Osteoblast (primary cell): ENCODE results near the gene CACHD1. TPM values are rescaled to one million over a fixed set of nuclear protein-coding genes. Genes with fewer than 3 reads are reported as not detected.

Experiments
- DNase-seq: peaks from one replicate; pipeline ENCODE4 v3.0.0; 2011; ENCODE audit warnings: low spot score, mixed read lengths; ENCODE audit not compliant: insufficient read length; ENCODE audit errors: missing footprints
- H2AFZ ChIP-seq: 2 replicates; pipeline ENCODE4 v1.6.0; 2011; ENCODE audit warnings: mild to moderate bottlenecking, low read length
- H3K27ac ChIP-seq: 2 replicates; pipeline ENCODE4 v1.5.1; 2011; ENCODE audit warnings: mild to moderate bottlenecking, low read depth, low read length, moderate library complexity
- H3K27me3 ChIP-seq: 2 replicates; pipeline ENCODE4 v1.6.0; 2012; ENCODE audit warnings: mild to moderate bottlenecking, control low read depth, inconsistent platforms, low read length, moderate library complexity; ENCODE audit not compliant: insufficient read depth
- H3K36me3 ChIP-seq: 2 replicates; pipeline ENCODE4 v1.5.1; 2011; ENCODE audit warnings: mild to moderate bottlenecking, low read length, control low read depth, moderate library complexity; ENCODE audit not compliant: insufficient read depth
- H3K4me1 ChIP-seq: 2 replicates; pipeline ENCODE4 v1.5.1; 2011; ENCODE audit warnings: mild to moderate bottlenecking, low read length, control low read depth, moderate library complexity; ENCODE audit not compliant: insufficient read depth
- H3K4me2 ChIP-seq: 2 replicates; pipeline ENCODE4 v1.6.0; 2011; ENCODE audit warnings: mild to moderate bottlenecking, low read length; ENCODE audit not compliant: insufficient read depth
- H3K4me3 ChIP-seq: fragments of 200-600 bp; sonication (generic); 3 replicates; pipeline ENCODE4 v1.5.1; 2012; ENCODE audit warnings: mild to moderate bottlenecking, low read length, inconsistent platforms; ENCODE audit not compliant: insufficient read depth
- H3K79me2 ChIP-seq: 2 replicates; pipeline ENCODE4 v1.6.0; 2012; ENCODE audit warnings: mild to moderate bottlenecking, low read length, control low read depth, inconsistent platforms; ENCODE audit not compliant: insufficient read depth
- H3K9me3 ChIP-seq: 2 replicates; pipeline ENCODE4 v1.5.1; 2011; ENCODE audit warnings: low read depth, low read length, control low read depth
- H4K20me1 ChIP-seq: 2 replicates; pipeline ENCODE4 v1.6.0; 2012; ENCODE audit warnings: mild to moderate bottlenecking, low read length, control low read depth; ENCODE audit not compliant: insufficient read depth
- total RNA-seq: library from RNA; depleted of rRNA; stranded (reverse); fragments of >200 nt; gene quantifications from 2 replicates; pipeline ENCODE4 v1.2.3, GENCODE V29; 2012
- TF ChIP-seq, protein P1 (sequence below): IDR thresholded peaks from 2 replicates; pipeline ENCODE4 v1.5.1; 2011; ENCODE audit warnings: mild to moderate bottlenecking, low read depth, low read length, moderate library complexity; ENCODE audit errors: extremely low read depth

The CACHD1 gene
- total RNA-seq, 1 donor, result 5.1 TPM

DNA sequence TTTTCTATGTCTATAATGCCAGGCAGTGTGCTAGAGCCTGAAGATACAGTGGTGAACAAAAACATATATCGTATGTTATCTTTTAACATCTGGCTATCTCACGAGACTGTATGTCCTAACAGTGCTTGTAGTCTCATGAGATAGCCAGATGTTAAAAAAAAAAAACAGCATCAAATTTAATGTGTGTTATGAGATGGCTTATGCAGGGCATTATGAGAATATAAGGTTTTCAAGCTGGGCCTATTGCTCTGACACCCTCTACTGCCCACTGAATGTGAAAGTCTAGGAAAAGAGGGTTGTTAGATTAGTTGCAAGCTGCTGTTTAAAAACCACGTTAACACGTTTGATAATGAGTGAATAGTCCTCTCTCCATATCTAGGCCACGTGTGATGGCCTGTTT lies 109.8 kb downstream of the CACHD1 start:
- Histone ChIP-seq H3K79me2 (no peaks in the 10 kb centered on the region), H4K20me1 (no peaks in the 10 kb centered on the region), H3K4me2 (no peak overlapping the region), H3K36me3 (no peaks in the 10 kb centered on the region), H3K4me1 (no peaks in the 10 kb centered on the region), H3K9me3 (no peaks in the 10 kb centered on the region), H3K27me3 (no peaks in the 10 kb centered on the region), H3K4me3 (no peak overlapping the region), H3K27ac (no peak overlapping the region), H2AFZ (no peak overlapping the region)
- no peak for DNase-seq
- TF ChIP-seq, protein P1, sequence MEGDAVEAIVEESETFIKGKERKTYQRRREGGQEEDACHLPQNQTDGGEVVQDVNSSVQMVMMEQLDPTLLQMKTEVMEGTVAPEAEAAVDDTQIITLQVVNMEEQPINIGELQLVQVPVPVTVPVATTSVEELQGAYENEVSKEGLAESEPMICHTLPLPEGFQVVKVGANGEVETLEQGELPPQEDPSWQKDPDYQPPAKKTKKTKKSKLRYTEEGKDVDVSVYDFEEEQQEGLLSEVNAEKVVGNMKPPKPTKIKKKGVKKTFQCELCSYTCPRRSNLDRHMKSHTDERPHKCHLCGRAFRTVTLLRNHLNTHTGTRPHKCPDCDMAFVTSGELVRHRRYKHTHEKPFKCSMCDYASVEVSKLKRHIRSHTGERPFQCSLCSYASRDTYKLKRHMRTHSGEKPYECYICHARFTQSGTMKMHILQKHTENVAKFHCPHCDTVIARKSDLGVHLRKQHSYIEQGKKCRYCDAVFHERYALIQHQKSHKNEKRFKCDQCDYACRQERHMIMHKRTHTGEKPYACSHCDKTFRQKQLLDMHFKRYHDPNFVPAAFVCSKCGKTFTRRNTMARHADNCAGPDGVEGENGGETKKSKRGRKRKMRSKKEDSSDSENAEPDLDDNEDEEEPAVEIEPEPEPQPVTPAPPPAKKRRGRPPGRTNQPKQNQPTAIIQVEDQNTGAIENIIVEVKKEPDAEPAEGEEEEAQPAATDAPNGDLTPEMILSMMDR, result no peak

DNA sequence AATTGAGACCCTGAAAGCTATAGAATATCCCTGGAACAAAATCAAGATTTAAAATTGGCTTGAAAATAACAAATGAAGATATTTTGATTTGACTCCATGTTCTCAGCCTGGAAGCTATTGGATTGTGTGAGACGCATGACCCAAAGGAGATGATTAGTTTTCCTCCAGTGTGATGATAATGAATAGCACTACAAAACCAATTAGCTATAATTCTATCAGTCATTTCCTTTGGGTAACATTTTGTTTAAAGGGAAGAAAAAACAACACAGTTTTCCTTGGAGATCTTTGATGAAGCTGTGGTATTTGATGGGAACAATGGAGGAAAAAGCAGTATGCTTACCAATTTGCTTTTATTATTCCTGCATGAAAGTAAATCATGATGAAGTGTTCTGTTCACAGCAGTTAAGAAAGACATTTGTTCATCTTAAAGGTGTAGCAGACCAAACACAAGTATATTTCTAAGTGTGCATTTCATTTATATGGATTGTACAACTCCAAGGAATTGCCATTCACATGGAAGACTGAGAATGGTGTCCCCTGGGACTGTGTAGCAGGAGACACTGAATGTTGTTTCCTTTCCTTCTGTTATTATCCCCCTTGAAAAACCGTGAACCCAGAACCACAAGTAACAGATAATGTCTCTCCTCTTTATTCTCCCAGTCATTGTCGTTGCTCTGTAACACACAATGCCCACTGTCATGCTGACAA lies 111.4 kb downstream of the CACHD1 start:
- no peak for DNase-seq
- TF ChIP-seq, protein P1, result no peak
- H3K4me1 ChIP-seq, result no peaks in the 10 kb centered on the region

DNA sequence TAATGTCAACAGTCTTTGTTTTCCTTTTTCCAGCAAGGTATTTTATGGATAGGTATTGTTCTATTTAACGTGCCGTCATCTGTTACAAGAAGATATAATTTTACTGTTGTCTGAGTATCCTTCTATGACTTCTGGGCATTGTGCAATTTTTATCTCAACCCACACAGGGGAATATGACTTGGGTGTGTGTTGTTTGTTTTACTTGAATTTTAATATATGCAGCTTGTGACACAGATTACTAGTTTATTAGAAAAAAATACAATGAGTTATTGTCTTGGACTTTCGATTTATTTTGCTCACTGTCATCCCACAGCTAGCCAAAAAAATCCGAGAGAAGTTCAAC lies 111.9 kb downstream of the CACHD1 start:
- TF ChIP-seq, protein P1, result no peak
- DNase-seq, result no peak
- no peaks in the 10 kb centered on the region for H3K9me3 ChIP-seq
- H3K4me2 ChIP-seq, result no peak overlapping the region
- no peak overlapping the region for H3K4me3 ChIP-seq
- no peak overlapping the region for H2AFZ ChIP-seq
- no peaks in the 10 kb centered on the region for H3K79me2 ChIP-seq
- no peaks in the 10 kb centered on the region for H3K36me3 ChIP-seq
- H3K4me1 ChIP-seq, result no peaks in the 10 kb centered on the region
- no peaks in the 10 kb centered on the region for H3K27me3 ChIP-seq
- H4K20me1 ChIP-seq, result no peaks in the 10 kb centered on the region
- H3K27ac ChIP-seq, result no peak overlapping the region

More for the DNA sequence above, 111.4 kb downstream of the CACHD1 start:
- Histone ChIP-seq H3K79me2 (no peaks in the 10 kb centered on the region), H3K27ac (no peak overlapping the region), H3K4me2 (no peak overlapping the region), H2AFZ (no peak overlapping the region), H3K4me3 (no peak overlapping the region), H4K20me1 (no peaks in the 10 kb centered on the region), H3K36me3 (no peaks in the 10 kb centered on the region), H3K27me3 (no peaks in the 10 kb centered on the region), H3K9me3 (no peaks in the 10 kb centered on the region)

DNA sequence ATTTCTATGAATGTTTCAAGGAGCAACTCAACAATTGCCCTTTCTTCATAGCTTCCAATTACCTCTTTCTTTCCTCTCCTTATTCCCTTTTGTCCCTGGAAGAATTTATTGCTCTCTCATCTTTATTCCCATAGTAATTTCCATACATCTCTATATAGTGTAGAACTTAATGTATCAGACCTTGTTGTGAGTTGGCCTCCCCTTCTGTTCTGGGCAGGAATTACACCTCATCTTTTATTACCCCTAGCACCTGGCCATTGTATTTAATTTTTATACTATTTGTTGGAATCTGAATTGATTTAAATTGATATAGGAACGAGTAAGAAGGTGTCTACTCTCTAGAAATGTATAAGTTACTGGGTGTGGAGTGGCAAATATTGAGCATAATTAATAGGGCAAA lies 114.5 kb downstream of the CACHD1 start:
- Histone ChIP-seq H2AFZ (no peak overlapping the region), H3K79me2 (no peaks in the 10 kb centered on the region), H4K20me1 (no peaks in the 10 kb centered on the region), H3K9me3 (no peaks in the 10 kb centered on the region), H3K27ac (no peak overlapping the region), H3K4me2 (no peak overlapping the region), H3K27me3 (no peaks in the 10 kb centered on the region), H3K4me1 (no peaks in the 10 kb centered on the region), H3K36me3 (no peaks in the 10 kb centered on the region), H3K4me3 (no peak overlapping the region)
- TF ChIP-seq, protein P1, result peak; percentile 40
- no peak for DNase-seq
